NCI-H128 (cell line): Measurements from ENCODE around the gene DAD1.
"Not testable (repeated sequence)": the region's sequence is repeated elsewhere in the genome, so short reads cannot be mapped to it uniquely, and the experiment has no call there.

Experiments used
- DNase-seq: peaks from one replicate; lab custom pipeline; 2025; ENCODE audit not compliant: unreplicated experiment; lab: John Stamatoyannopoulos, UW

Gene DAD1

DNA sequence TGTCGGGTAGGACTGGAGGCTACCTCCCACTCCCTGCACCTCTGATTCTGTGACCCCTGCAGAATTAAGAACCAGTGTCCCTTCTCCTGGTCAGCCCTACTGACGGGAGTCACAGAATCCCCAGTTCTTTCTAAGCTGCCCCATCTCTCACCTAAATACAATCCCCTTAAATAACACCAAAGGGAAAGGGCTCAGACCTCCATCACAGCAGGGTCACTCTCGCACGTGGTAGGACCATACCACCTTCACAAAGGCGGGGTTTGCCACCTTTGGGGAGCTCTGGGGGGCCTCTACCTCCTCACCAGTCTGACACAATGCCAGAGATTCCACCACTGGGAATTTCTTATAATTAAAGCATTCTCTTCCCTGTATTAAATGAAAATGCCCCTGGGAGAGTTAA is 35.6 kb downstream of the DAD1 start:
- no peak for DNase-seq

DNA sequence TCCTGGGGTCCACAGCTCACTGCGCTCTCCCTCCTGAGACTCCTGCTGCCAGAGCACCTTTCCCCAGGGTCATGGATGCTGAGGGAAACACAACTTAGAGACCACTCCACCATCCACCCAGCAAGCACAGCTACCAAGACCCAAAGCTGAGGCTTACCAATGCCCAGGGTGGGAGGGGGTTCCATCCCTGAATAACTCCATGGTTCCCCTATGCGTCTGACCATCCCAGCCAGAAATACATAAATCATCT is 36.3 kb downstream of the DAD1 start:
- no peak for DNase-seq

DNA sequence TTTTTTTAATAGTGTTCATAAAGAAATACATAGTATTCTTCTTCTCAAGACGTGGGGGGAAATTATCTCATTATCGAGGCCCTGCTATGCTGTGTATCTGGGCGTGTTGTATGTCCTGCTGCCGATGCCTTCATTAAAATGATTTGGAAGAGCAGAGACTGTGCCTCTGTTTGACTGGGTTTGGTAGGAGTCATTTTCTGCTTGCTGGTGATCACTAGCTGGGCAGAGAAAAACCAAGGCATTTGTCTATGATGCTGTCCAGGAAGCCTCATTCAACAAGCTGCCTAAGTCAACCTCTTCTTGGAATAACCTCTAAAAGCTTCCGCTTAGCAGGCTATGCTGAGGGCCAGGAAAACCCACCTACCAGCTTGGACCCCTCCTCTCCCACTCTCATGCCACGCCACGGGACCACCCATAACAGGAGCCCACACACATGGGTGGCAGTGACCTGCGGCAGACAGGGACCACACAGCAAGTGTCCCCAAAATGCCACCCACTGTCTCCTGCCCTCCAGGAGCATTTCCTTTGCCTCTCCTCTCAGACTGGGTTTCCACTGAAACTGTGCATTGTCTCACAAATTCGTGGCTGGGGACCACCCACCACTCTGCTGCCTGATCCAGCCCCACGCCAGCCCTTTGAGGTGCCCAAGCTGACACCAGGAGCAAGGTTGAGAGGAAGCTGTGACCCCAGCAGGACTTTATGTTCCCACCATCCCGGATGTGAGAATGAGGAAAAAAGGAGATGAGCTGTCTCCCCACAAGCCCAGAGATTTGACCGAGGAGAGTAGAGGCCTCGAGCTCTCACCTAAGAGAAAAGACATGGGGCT is 36.8 kb downstream of the DAD1 start:
- DNase-seq: no peak

DNA sequence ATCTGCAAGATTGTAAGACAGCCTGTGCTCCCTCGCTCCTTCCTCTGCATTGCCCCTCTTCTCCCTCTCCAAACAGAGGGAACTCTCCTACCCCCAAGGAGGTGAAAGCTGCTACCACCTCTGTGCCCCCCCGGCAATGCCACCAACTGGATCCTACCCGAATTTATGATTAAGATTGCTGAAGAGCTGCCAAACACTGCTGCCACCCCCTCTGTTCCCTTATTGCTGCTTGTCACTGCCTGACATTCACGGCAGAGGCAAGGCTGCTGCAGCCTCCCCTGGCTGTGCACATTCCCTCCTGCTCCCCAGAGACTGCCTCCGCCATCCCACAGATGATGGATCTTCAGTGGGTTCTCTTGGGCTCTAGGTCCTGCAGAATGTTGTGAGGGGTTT is 37.4 kb downstream of the DAD1 start:
- no peak for DNase-seq

DNA sequence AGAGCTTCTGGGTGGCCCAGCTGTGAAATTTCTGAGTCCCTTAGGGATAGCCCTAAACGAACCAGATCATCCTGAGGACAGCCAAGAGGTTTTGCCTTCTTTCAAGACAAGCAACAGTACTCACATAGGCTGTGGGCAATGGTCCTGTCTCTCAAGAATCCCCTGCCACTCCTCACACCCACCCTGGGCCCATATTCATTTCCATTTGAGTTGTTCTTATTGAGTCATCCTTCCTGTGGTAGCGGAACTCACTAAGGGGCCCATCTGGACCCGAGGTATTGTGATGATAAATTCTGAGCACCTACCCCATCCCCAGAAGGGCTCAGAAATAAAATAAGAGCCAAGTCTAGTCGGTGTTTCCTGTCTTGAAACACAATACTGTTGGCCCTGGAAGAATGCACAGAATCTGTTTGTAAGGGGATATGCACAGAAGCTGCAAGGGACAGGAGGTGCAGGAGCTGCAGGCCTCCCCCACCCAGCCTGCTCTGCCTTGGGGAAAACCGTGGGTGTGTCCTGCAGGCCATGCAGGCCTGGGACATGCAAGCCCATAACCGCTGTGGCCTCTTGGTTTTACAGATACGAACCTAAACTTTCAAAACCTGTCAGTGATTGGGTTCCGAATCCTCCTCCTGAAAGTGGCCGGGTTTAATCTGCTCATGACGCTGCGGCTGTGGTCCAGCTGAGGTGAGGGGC is 38.9 kb downstream of the DAD1 start:
- no peak for DNase-seq

DNA sequence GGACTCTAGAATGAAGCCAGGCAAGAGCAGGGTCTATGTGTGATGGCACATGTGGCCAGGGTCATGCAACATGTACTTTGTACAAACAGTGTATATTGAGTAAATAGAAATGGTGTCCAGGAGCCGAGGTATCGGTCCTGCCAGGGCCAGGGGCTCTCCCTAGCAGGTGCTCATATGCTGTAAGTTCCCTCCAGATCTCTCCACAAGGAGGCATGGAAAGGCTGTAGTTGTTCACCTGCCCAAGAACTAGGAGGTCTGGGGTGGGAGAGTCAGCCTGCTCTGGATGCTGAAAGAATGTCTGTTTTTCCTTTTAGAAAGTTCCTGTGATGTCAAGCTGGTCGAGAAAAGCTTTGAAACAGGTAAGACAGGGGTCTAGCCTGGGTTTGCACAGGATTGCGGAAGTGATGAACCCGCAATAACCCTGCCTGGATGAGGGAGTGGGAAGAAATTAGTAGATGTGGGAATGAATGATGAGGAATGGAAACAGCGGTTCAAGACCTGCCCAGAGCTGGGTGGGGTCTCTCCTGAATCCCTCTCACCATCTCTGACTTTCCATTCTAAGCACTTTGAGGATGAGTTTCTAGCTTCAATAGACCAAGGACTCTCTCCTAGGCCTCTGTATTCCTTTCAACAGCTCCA is 39.6 kb downstream of the DAD1 start:
- no peak for DNase-seq

DNA sequence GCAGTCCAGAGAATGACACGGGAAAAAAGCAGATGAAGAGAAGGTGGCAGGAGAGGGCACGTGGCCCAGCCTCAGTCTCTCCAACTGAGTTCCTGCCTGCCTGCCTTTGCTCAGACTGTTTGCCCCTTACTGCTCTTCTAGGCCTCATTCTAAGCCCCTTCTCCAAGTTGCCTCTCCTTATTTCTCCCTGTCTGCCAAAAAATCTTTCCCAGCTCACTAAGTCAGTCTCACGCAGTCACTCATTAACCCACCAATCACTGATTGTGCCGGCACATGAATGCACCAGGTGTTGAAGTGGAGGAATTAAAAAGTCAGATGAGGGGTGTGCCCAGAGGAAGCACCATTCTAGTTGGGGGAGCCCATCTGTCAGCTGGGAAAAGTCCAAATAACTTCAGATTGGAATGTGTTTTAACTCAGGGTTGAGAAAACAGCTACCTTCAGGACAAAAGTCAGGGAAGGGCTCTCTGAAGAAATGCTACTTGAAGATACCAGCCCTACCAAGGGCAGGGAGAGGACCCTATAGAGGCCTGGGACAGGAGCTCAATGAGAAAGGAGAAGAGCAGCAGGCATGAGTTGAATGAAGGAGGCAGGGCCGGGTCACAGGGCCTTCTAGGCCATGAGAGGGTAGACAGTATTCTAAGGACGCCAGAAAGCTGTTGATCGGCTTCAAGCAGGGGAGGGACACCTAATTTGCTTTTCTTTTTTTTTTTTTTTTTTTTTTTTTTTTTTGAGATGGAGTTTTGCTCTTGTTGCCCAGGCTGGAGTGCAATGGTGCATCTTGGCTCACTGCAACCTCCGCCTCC is 40.9 kb downstream of the DAD1 start:
- DNase-seq: no peak

DNA sequence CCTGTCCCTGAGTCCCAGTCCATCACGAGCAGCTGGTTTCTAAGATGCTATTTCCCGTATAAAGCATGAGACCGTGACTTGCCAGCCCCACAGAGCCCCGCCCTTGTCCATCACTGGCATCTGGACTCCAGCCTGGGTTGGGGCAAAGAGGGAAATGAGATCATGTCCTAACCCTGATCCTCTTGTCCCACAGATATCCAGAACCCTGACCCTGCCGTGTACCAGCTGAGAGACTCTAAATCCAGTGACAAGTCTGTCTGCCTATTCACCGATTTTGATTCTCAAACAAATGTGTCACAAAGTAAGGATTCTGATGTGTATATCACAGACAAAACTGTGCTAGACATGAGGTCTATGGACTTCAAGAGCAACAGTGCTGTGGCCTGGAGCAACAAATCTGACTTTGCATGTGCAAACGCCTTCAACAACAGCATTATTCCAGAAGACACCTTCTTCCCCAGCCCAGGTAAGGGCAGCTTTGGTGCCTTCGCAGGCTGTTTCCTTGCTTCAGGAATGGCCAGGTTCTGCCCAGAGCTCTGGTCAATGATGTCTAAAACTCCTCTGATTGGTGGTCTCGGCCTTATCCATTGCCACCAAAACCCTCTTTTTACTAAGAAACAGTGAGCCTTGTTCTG is 41.6 kb downstream of the DAD1 start:
- DNase-seq: no peak

DNA sequence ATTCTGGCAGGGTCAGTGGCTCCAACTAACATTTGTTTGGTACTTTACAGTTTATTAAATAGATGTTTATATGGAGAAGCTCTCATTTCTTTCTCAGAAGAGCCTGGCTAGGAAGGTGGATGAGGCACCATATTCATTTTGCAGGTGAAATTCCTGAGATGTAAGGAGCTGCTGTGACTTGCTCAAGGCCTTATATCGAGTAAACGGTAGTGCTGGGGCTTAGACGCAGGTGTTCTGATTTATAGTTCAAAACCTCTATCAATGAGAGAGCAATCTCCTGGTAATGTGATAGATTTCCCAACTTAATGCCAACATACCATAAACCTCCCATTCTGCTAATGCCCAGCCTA is 42.3 kb downstream of the DAD1 start:
- DNase-seq: no peak

DNA sequence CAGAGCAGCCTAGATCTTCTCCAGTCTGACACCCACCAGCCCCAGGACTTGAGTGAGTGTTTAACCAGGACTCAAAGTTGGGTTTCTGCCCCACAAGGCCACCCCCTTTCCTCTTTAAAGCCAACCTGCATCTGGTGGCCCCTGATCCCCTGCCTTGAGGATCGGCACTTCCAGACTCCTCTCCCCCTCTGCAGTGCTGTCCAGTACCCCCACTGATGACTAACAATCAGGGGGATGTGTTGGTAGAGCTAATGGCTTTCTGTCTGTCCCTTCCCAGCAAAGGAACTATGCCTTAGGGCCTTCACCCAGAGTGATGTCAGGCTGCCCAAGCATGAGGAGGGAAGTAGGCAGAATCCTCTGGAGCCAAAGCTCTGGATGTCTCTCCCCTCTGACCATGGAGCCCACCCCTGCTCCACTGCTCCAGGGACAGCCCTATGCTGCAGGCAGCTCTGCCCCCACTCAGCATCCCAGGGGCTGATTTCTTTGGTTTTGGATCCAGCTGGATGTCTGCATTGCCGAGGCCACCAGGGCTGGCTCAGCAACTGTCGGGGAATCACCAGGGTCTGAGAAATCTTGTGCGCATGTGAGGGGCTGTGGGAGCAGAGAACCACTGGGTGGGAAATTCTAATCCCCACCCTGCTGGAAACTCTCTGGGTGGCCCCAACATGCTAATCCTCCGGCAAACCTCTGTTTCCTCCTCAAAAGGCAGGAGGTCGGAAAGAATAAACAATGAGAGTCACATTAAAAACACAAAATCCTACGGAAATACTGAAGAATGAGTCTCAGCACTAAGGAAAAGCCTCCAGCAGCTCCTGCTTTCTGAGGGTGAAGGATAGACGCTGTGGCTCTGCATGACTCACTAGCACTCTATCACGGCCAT is 42.9 kb downstream of the DAD1 start:
- DNase-seq: no peak

DNA sequence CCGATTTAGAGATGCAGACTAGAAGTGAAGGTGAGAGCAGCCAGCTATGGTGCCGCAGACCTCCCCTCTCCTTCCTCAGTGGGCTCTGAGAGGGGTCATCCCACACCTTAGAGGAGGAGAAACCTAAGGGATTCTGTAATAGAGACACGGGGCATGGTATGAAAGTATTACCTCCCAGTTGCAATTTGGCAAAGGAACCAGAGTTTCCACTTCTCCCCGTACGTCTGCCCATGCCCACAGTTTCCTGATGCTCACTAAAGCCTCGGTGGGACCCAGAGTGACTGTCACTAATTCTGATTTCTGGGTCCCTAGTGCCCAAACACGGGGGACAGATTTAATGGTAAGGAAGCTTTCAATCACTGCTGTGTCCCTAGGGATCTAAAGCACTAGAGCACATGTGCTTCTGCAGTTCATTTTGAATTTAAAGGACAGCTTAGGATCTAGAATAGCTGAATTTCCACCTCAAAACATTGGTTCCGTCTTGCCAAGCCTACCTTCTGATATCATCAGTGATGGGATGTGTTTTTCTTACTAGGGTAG is 44.1 kb downstream of the DAD1 start:
- DNase-seq: no peak

DNA sequence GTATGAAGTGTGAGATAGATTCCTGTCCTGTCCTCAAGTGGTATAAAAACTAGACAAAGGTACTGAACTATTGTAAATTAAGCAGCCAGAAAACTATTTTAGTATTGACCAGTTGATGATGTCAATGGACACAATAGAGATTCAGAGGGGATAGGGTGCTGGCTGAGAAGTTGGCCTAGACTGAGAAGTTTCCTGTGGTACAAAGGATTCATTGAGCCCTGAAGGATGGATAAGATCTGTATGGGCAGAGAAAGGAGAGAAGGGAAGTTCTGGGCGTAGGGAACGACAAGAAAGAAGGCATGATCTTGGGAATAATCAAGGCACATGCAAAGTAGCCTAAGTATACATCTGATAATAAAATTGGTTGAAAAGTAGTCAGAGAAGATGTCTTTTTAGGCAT is 44.6 kb downstream of the DAD1 start:
- DNase-seq: no peak

DNA sequence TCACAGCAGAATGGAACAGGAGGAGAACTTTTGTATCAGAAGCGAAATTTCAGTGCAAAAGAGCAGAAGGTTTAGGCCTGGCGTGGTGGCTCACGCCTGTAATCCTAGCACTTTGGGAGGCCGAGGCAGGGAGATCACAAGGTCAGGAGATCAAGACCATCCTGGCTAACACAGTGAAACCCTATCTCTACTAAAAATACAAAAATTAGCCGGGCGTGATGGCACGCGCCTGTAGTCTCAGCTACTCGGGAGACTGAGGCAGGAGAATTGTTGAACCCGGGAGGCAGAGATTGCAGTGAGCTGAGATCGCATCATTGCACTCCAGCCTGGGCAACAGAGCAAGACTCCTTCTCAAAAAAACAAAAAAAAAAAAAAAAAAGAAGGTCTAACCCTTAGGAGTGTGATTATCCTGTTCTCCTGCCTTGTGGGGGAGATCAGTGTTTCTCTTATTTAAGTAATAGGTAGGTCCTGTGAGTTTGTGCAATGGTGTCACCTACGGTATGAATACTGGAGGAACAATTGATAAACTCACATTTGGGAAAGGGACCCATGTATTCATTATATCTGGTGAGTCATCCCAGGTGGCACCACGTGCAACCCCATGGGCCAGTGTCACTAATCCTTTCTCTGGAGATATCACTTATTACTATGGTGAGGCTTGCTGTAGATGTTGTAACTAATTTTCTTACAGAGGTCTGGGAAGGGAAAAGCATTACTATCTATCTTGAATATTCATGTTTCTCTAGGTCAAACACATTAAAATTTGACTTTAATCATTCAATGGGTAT is 45.3 kb downstream of the DAD1 start:
- DNase-seq: not testable (repeated sequence)

DNA sequence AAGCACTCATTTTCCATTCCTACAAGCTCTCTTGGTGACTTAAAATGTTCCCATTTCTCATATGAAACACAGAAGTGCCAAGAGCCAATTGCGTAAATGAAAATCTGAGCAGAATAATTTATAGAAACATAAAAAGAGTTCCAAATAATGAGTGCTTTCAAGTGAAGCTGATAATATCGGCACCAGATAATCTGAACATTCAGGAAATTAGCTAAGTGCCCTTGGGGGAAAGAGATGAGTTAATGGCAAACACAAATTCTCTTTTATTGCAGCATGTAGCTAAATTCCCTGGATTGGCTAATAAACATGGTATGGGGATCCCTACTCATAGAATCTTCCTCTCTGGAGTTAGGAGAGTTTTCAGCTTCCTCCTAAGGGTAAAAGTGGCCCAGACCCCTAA is 46.7 kb downstream of the DAD1 start:
- DNase-seq: no peak

DNA sequence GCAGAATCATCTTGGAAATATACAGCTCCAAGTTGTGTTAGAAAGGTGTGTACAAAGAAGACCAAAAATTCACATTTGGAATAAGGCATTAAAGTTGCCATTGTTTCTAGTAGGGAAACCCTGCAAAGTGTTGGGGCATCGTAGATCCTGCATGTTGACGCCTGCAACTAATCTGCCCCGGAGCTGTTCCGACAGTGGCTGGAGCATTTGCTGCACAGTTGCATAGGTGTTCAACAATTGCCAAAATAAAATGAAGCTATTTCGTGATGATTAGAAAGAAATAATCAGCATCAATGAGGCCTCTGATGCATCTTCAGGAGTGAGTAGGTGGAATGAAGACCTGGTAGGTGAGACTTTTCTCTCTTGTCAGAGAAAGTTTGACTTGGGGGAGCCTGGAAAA is 47.3 kb downstream of the DAD1 start:
- DNase-seq: no peak

DNA sequence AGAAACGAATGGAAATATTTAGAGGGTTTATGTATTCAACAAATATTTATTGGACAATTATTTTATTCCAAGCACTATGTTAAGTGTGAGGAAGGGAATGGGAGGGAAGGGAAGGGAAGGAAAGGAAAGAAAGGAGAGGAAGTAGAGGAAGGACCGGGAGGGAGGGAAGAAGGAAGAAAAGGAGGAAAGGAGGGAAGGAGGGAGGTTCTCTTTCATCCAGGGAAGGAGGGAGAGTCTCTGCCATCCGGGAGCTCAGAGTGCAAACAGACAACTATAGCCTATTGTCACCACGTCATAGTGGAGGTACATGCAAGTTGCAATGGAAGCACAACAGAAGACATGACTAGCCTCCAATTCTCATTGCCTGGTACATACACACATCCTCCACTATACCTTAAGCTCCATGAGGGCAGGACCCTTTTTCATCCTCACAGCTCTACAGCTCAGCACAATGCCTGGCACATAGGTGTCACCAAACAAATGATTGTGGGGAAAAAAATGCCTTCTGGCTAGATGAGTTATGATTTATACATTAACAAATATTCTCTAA is 48.1 kb downstream of the DAD1 start:
- DNase-seq: no peak

DNA sequence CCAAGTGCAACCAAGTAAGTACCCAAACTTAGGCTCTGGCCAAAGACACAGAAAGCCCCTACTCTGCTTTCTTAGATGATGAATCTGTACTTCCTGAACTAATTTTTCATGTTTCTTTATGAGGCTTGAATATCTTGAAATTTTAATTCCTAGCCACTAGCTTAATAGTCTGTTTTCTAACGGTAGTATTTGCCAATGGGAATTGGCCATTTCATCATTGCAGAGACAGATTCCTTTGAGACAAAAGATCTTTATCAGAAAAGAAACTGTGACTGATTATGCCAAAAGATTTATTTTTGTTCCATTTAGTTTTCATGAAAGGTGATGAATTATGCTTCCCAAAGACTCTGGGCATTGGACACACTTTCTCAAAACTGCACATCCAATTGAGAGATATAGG is 48.7 kb downstream of the DAD1 start:
- no peak for DNase-seq

DNA sequence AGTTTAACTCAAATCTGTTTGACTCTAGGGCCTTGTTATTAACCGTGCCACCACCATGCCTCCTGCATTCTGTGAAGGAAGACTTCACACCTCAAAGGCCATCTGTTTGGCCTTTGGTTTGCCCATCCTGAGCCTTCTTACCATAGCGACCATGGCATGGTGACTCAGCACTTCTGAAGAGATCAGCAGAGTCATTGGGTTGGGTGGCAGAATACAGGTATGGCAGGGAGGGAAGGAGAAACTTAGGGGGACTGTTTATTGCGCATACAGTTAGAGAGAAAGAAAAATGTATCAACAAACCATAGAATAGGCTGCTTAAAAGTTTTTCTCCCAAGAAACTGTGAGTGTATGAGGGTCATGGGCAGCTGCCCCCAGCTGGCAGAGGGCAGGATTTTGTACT is 49.2 kb downstream of the DAD1 start:
- DNase-seq: no peak

DNA sequence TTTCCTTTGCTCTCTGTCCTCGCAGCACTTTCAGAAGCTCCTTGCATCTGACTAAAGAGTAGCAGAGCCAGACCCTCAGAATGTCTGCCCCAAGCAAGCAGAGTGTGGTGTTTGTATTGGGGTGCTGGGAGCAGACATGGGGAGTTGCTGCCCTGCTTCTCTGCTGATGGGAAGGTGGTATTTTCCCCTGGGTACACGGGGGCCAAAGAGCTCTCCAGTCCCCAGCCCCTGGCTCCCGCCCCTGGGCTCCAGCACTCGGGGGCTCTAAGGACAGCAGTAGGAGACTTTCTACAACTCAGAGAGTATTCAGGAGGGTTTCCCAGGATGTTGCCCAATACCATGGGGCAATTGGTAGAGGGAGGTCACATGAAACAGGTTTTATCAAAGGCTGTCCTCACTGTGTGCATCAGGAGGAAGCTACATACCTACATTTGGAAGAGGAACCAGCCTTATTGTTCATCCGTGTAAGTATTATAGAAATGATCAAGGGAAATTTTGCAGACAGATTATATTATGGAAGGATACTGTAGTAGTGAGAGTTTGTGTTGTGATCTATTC is 50.3 kb downstream of the DAD1 start:
- no peak for DNase-seq
